Measurements from ENCODE around the gene FAM78A.

FAM78A gene

DNA sequence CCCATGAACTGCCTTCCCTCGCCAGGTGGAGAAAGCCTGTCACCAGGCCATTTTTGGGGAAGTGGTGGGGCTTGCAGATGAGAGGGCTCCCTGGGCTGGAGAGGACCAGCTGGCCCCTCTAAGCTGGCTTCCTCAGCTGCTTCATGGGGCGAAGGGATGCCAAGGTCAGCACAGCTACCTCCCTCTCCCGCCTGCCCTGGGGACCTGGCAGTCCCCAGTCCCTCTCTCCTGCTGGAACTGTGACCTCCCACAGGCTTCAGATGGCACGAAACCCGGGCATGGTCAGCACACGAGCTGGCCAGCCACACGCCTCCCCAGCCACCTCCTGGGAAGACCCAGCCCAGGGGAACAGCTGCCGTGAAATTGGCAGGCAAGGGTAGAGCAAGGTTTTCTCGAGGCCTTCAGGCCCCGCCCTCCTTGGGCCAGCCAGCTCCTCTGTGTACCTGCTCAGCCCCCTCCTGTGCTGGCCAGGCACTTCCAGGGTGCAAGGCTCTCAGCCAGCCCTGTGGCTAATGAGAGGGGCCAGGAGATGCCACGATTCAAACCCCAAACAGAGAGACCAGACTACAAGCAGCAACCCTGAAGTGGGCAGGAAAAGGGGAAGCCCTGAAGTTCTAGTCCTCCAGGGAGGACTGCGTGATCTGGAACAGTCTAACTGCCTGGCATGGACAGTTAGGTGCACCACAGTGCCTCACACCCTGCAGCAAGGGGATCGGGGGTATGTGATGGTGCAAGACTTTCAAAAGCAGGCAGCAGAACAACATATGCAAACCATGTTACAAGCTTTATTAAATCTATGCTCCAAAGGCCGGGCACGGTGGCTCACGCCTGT is 26.1 kb upstream of the FAM78A start:
- FAIRE-seq (no peak), DNase-seq (ENCODE audit: low spot score) (no peak)

DNA sequence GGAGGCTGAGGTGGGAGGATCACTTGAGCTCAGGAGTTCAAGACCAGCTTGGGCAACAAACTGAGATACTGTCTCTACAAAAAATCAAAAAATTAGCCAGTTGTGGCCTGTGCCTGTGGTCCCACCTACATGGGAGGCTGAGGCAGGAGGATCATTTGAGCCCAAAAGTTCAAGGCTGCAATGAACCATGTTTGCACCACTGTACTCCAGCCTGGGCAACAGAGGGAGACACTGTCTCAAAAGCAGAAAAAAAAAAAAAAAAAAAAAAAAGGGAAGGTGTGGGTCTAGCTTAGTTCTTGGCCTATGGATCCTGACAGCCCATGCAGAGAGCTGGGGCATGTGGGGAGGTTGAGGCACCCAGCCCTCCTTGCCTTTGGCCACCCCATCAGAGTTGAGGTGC is 24.1 kb upstream of the FAM78A start:
- no peak for FAIRE-seq
- no peak for DNase-seq (ENCODE audit: low spot score)

DNA sequence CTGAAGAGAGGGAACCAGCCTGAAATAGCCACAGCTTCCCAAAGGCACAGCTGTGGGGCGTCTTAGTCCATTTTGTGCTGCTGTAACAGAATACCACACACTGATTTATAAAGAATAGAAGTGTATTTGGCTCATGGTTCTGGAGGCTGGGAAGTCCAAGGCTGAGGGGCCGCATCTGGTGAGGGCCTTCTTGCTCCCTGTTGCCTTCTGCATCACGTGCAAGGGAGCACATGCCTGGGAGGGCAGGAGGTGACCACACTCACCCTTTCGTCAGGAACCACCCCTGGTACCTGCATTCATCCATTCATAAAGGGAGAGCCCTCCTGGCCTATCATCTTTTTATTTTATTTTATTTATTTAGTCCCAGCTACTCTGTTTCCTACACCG is 23.6 kb upstream of the FAM78A start:
- DNase-seq (ENCODE audit: low spot score), result no peak
- FAIRE-seq, result no peak

DNA sequence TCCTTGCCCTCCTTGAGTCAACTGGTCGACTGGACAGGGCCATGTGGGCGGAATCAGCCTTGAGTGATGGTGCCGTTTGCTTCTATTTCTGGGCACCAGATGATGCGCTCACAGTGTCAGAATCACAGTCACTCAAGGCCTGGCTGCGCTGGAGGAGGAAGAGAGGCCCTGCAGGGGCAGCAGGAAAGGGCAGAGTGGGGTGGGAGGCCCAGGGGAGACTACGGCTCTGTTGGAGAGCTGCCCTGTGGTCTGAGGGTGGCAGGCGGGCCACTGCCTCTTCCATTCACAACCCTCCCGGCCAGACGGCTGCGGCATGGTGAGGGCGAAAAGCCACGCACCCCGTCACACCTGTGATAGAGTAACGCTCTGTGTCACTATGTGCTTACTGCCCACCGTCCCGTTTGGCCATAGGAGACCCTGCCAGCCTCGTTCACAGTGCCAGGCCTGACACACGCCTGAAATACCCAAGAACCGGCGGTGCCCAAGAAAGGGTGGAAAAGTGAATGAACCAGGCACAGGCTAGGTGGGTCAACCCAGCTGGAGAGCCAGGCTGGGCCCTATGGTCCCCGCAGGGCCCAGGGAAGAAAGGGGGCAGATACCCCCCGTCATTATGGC is 23.1 kb upstream of the FAM78A start:
- no peak for DNase-seq (ENCODE audit: low spot score)
- FAIRE-seq, result no peak

DNA sequence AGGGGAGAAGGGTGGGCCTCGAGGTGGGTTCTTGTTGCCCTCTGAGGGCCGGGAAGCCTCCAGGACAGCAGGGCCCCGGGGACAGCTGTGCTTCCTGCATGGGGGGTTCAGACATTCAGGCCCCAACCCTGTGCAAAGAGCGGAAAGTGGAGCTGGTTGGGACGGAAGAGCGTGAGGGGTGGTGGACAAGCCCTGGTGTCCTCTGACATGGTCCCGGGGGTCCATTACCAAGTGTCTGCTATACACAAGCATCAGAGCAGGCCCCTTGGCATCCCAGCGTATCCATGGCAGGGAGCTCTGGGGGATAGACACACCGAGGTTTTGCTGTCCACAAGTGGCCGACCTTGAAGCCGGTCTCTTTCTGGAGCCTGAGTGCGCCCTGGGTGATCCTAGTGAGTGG is 22.5 kb upstream of the FAM78A start:
- DNase-seq (ENCODE audit: low spot score) (no peak), FAIRE-seq (no peak)

DNA sequence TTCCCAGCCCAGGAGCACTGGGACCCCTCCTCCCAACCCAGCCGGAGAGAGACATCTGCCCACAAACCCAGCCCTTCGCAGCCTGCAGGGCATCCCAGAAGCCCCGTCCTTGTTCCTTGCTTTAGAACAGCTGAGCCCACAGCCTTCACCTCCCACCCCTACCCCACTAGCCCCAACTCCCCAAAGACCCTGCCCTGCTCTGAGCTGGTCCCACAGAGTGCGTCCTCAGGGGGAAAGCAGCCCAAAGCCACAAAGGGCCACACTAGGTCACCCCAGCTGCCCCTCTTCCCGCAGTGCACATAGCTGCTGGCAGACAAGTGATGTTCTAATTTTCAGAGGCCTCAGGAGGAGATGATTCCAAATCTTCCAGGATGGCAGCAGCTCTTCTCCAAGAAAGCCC is 22.0 kb upstream of the FAM78A start:
- FAIRE-seq, result no peak

DNA sequence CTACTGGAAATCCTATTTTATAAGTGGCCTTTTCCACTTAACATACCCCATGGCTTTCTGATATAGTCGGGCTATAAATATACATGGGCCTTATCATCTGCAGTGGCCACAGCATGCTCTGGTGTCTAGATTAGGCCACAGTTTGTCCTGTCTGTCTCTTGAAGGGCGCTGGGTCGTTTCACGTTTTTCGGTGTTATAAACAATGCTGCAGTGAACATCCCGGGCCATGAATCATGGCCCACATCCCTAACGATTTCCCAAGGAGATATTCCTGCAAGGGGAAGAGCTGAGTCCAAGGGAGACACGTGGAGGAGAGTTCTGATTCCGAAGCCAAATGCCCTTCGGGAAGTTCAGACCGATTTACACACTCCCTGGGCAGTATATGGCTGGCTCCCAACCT is 21.6 kb upstream of the FAM78A start:
- FAIRE-seq (no peak), DNase-seq (ENCODE audit: low spot score) (no peak)

More for the DNA sequence above, 22.0 kb upstream of the FAM78A start:
- DNase-seq (ENCODE audit: low spot score), result no peak

DNA sequence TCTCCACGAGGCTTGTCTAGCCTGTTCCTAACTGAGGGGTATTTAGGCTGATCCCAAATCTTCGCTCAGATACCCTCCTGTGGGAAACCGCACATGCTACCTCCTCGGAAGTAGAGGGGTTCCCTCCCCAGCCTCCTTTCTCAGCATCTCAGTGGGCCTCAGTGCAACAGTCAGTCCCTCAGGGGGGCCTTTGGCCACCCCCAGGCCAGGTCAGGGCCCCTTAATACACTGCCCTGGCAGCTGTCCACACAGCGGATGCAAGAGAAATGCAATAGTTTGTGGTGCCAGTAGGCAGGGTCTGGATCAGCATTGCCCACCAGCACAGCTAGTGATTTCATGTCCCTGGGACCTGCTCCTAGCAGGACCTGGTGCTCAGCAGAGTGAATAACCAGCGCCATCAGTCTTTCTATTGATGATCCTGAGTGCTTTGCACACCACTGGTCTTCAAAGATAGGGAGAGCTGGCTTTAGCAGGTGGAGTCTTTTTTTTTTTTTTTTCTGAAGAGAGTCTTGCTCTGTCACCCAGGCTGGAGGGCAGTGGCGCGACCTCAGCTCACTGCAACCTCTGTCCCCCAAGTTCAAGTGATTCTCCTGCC is 20.7 kb upstream of the FAM78A start:
- FAIRE-seq (no peak), DNase-seq (ENCODE audit: low spot score) (no peak)

DNA sequence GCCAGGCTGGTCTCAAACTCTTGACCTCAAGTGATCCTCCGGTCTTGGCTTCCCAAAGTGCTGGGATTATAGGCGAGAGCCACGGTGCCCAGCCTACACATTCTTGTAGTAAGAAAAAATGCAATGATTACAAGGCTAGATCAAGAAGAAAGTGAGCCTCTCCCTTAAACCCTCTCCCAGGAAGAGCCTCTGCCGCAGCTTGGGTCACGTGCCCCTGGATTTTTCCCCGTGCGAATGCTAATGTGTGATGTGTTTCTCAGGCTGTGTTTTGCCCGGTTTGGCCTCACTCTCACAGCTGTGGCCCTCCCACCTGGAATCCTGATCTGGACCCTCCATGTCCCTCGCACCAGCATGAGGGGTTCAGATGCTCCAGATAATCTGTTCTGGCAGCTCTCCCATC is 20.1 kb upstream of the FAM78A start:
- DNase-seq (ENCODE audit: low spot score) (no peak), FAIRE-seq (no peak)

DNA sequence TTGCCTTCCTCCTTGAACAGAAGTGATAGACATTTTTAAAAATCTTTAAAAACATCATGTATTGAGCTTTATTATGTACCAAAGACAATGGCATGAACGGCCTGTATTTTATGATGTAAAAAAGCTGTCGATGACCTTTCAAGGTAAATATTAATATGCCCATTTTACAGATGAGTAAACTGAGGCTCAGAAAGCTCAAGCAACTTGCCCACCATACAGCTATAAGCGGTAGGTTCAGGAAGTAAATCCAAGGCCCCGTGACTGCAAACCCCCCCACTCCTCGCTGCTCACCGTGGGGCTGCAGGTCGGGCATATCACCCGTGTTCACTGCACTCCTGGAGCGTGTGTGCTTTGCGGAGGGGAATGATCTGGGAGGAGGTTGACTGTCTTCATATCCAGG is 16.6 kb upstream of the FAM78A start:
- FAIRE-seq, result no peak
- no peak for DNase-seq (ENCODE audit: low spot score)

DNA sequence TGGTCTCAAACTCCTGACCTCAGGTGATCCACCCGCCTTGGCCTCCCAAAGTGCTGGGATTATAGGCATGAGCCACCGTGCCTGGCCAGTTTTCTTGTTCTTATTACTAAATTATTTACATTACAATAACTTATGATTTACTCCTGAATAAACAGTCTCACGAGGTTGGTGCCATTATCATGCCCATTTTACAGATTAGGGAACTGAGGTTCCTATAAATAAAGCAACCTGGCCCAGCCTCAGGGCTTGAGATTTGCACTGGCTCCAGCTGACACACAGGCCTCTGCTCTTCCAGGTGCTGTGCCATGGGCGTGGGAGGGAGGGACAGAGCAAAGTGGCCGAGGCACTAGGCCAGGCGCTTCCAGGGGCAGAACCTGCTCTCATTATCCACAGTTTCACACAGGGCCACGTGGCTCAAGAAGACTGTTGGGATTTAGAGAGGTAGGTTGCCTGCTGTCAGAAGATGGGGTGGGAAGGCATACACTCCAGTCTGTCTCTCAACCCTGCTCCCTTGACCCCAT is 15.5 kb upstream of the FAM78A start:
- no peak for DNase-seq (ENCODE audit: low spot score)
- no peak for FAIRE-seq

DNA sequence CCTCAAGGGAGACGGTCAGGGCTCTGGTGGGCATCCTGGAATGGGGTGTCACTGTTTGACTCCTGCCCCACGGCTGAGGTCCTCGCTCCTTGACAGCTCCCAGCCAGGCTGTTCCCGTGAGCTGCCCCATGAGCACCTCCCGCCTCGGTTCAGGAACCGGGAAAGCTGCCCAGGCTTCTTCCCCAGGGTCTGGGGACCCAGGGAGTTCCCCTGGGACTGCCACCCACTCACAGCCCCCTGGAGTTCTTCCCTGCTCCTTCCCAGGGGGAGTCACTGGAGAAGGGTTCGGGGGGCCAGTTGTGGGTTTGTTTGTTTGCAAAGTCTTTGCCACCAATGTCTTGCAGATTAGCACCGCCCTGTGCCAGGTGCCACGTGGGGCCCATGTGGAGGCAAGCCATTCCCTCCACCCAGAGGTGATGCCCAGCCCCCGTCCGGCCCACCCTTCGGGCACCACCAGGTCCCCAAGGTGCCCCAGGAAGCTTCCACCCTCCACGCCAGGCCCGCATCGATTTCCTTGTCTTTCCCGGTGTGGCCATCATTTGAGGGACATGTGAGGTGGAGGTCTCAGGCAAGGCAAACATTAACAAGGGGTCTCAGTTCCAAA is 14.6 kb upstream of the FAM78A start:
- DNase-seq (ENCODE audit: low spot score) (no peak), FAIRE-seq (no peak)

DNA sequence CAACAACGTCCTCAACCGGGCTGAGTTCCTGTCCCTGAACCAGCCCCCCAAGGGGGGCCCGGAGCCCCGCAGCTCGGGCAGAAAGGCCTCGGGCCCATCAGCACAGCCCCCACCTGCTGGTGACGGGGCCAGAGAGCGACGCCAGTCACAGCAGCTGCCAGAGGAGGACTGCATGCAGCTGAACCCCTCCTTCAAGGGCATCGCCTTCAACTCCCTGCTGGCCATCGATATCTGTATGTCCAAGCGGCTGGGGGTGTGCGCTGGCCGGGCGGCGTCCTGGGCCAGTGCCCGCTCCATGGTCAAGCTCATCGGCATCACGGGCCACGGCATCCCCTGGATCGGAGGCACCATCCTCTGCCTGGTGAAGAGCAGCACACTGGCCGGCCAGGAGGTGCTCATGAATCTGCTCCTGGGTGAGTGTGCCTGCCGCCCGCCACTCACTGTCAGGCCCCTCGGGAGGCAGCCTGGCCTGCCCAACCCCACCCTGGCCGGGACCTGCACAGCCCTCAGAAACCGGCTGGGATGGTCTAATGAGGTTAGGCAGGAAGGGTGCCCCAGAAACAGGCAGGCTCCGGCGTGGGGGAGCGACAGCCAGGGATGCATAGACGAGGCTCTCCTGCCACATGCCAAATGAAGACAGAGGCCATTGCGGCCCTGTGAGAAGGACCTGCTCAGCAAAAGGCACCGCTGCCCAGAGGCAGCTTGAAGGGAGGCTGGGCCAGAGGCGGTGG is 13.9 kb upstream of the FAM78A start:
- no peak for DNase-seq (ENCODE audit: low spot score)
- FAIRE-seq, result no peak

DNA sequence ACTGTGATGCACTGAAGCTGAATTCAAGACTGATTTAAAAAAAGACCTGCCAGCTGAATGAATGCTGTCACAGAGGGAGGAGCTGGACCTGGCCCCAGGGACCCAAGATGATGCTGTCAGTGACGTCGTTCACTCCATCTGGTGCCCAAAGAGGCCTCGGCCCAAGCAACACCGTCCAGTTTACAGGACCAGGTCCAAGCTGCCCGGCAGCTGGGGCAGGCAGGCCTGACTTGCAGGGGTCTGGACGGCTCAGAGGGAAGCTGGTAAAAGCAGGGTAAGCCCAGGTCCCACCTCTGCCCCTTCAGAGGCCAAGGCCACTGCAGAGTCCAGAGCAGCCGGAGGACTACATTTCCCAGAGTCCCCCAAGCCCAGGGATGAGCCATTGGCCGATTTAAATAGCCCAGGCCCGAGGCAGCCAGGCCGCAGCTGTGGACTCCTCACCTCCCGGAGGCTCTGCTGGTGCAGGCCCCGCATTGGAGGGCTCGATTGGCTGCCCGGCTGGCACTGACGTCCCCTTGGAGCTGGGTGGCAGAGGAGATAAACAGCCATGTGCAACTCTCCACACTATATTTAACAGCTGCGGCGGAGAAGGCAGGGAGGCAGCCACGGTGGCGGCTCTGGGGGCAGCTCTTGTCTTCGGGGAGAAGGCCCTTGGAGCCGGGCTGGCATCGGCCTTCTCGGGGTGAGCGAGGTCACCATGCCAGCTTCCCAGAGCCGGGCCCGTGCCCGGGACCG is 13.2 kb upstream of the FAM78A start, which contains the start of gene PLPP7:
Gene PLPP7 (plus strand): TSS at position 423 of the 735 bp plus-strand sequence. CDS start 275 bp downstream, at position 698.
- FAIRE-seq (no peak), DNase-seq (ENCODE audit: low spot score) (peak; percentile 35)

DNA sequence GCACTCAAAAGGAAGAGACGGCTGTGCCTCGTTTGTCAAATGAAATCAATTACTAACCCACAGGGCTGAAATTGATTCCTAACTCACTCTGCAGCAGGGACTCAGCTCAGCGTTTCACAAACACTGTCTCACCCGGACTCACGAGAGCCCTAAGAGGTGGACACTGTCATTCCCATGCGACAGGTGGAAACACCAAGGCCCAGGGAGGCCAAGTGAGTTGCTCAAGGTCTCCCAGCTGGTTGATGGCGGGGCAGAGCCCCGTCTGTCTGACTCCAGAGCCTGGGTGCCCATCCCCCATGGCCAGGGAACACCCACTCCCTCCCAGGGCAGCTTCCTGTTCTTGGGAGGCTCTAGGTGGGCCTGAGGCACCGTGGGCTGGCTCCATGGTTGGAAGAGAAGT is 11.9 kb upstream of the FAM78A start:
- DNase-seq (ENCODE audit: low spot score), result no peak

DNA sequence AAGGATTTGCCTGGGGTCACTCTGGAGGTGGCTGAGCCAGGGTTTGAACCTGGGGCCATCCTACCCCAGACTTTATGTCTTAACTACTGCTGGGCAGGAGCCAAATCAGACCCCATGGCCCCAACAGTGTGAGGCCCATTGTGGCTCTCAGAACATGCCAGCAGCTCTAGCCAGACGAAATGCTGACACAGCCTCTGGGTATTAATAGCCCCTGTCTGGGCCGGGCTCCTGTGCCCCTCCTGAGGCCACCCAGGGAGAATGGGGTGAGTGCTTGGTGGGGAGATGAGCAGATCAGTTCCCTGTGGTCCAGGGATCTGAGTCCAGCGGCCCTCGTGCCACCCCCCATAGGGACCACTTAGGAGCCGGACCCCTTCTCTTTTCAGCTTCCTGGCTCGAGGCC is 11.0 kb upstream of the FAM78A start:
- FAIRE-seq (no peak), DNase-seq (ENCODE audit: low spot score) (no peak)

More for the DNA sequence above, 11.9 kb upstream of the FAM78A start:
- no peak for FAIRE-seq

DNA sequence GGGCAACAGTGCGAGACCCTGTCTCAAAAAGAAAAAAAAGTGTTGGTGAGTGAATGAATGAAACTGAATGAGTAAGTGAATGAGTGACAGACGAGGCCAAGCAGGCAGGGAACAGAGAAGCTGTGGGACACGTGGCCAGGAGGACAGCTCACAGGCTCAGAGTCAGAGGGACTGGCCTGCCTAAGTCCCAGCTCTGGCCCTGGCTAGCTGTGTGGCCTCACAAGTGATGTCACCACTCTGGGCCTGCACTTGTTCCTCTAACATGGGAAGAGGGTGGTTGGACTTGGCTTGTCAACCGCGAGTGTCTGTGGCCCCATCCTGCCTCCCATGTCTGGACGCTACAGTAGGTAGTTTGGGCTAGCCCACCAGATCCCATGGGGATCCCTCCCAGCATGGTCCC is 8.5 kb upstream of the FAM78A start:
- DNase-seq (ENCODE audit: low spot score), result no peak
- no peak for FAIRE-seq

DNA sequence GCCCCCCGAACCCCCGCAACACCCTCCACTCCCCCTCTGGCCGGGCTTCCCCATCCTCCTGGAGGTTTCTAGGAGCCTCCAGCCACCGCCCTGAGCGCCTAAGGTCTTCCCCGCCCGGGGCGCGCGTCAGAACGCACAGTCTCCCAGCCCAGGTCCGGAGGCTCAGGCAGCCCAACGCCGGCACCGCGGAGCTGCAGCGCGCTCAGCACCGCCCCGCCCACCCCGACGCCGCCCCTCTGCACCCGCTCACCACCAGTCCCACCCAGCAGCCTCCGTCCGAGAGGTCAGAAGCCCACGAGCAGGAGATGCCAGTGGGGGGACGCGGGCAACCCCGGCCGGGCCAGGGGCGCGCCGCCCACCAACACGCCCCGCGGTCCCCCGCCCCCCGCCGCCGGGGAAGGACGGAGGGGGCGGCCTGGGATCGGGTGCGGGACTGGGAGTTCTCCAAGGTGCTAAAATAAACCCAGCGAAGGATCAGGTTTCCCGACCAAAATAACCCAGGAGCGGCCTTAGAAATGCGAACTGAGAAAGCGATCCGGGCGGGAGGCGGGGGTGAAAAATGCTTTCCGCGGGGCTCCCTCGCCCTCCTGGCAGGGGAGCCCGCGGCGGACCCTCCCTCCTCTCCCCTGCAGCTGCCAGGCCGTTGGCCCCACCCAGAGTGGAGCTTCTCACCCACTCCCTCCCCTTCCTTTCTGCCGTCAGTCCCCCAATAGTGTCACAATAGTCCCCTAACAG is 6.5 kb upstream of the FAM78A start:
- no peak for DNase-seq (ENCODE audit: low spot score)

DNA sequence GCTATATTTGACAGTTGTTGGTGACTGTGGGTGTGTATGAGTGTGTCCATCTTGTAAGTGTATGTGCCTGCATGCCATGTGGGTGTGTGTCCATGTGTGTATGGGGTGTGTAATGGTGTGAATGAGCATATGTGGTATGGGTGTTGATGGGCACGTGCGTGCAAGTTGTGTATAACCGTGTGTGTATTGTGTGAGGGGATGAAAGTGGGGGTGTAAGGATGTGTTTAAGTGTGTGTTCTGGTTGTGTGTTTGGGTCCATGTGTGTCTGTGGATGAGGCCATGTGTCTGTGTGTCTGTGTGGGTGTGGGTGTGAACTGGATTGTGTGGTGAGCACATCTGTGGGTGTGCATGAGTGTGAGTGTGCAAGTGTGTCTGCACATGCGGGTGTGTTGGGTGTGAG is 5.9 kb upstream of the FAM78A start:
- FAIRE-seq (no peak), DNase-seq (ENCODE audit: low spot score) (no peak)

More for the DNA sequence above, 6.5 kb upstream of the FAM78A start:
- no peak for FAIRE-seq
